GM23338 (cell line): ENCODE data around the gene CETP. TPM values are rescaled to one million over a fixed set of nuclear protein-coding genes. Genes with fewer than 3 reads are reported as not detected.

Source experiments
- ATAC-seq: fragments of 200-7000 bp; cut with Tn5 transposase; 3 replicates; pipeline ENCODE4 v1.9.1; 2020
- DNase-seq: peaks from one replicate; pipeline ENCODE4 v3.0.0-alpha.2; 2015; ENCODE audit warnings: low spot score
- H2AFZ ChIP-seq: fragments of 200-600 bp; sonication (generic); 2 replicates; pipeline ENCODE4 v1.8.0; 2016; ENCODE audit warnings: antibody characterized with exemption, mild to moderate bottlenecking, moderate library complexity
- H3F3A ChIP-seq: fragments of 200-600 bp; sonication (generic); replicated peaks from 2 replicates; pipeline ENCODE4 v1.8.0; 2017; ENCODE audit warnings: antibody characterized with exemption, mixed run types, low read depth
- H3K27ac ChIP-seq: fragments of 200-600 bp; sonication (generic); 2 replicates; pipeline ENCODE4 v1.6.1; 2016; ENCODE audit warnings: low read depth
- H3K27me3 ChIP-seq: fragments of 200-600 bp; sonication (generic); 2 replicates; pipeline ENCODE4 v1.8.0; 2016; ENCODE audit warnings: mild to moderate bottlenecking, mixed run types, moderate library complexity; ENCODE audit not compliant: insufficient read depth
- H3K36me3 ChIP-seq: fragments of 200-600 bp; sonication (generic); 2 replicates; pipeline ENCODE4 v1.8.0; 2016; ENCODE audit warnings: mild to moderate bottlenecking; ENCODE audit not compliant: insufficient read depth
- H3K4me1 ChIP-seq: fragments of 200-600 bp; sonication (generic); 2 replicates; pipeline ENCODE4 v1.8.0; 2016; ENCODE audit warnings: mild to moderate bottlenecking, moderate library complexity; ENCODE audit not compliant: insufficient read depth
- H3K4me2 ChIP-seq: fragments of 200-600 bp; sonication (generic); 2 replicates; pipeline ENCODE4 v1.7.1; 2017; ENCODE audit warnings: mixed run types
- H3K4me3 ChIP-seq: fragments of 200-600 bp; sonication (generic); 2 replicates; pipeline ENCODE4 v1.6.1; 2016; ENCODE audit warnings: mixed run types
- H3K79me2 ChIP-seq: fragments of 200-600 bp; sonication (generic); replicated peaks from 2 replicates; pipeline ENCODE4 v1.8.0; 2017; ENCODE audit warnings: mild to moderate bottlenecking; ENCODE audit not compliant: insufficient read depth
- H3K9me2 ChIP-seq: fragments of 200-600 bp; sonication (generic); 2 replicates; pipeline ENCODE4 v1.8.0; 2017; ENCODE audit not compliant: insufficient read depth
- H4K20me1 ChIP-seq: fragments of 200-600 bp; sonication (generic); replicated peaks from 2 replicates; pipeline ENCODE4 v1.8.0; 2017; ENCODE audit warnings: mild to moderate bottlenecking; ENCODE audit not compliant: insufficient read depth
- H3K27ac Mint-ChIP-seq: 2 replicates; pipeline ENCODE4 v1.8.0; 2020; ENCODE audit warnings: inconsistent platforms, mild to moderate bottlenecking, moderate library complexity, mixed read lengths
- H3K27me3 Mint-ChIP-seq: 3 replicates; pipeline ENCODE4 v1.8.0; 2022; ENCODE audit warnings: low read depth, mild to moderate bottlenecking, moderate library complexity, mixed read lengths, inconsistent platforms; ENCODE audit not compliant: insufficient read depth, poor library complexity
- H3K36me3 Mint-ChIP-seq: 3 replicates; pipeline ENCODE4 v1.8.0; 2021; ENCODE audit warnings: low read depth, mild to moderate bottlenecking, inconsistent platforms, moderate library complexity, mixed read lengths
- H3K4me1 Mint-ChIP-seq: 3 replicates; pipeline ENCODE4 v1.8.0; 2020; ENCODE audit warnings: mild to moderate bottlenecking, inconsistent platforms, mixed read lengths
- H3K4me3 Mint-ChIP-seq: 3 replicates; pipeline ENCODE4 v1.8.0; 2021; ENCODE audit warnings: moderate library complexity, mild to moderate bottlenecking, inconsistent platforms, mixed read lengths
- H3K9me3 Mint-ChIP-seq: 3 replicates; pipeline ENCODE4 v1.8.0; 2020; ENCODE audit warnings: moderate library complexity, mild to moderate bottlenecking, inconsistent platforms, mixed read lengths
- CREB1 ChIP-seq: fragments of 250-450 bp; sonication (Bioruptor Pico); IDR thresholded peaks from 2 replicates; pipeline ENCODE4 v1.5.0; 2020; ENCODE audit warnings: low read depth, mild to moderate bottlenecking, moderate library complexity
- EZH2 ChIP-seq: fragments of 200-600 bp; sonication (generic); IDR thresholded peaks from one replicate; pipeline ENCODE4 v1.8.0; 2017; ENCODE audit warnings: antibody characterized with exemption, mild to moderate bottlenecking, low read depth; ENCODE audit not compliant: unreplicated experiment
- EZH2phosphoT487 ChIP-seq: fragments of 200-600 bp; sonication (generic); IDR thresholded peaks from one replicate; pipeline ENCODE4 v1.8.1; 2018; ENCODE audit warnings: antibody characterized with exemption; ENCODE audit not compliant: unreplicated experiment
- JUNB ChIP-seq: IDR thresholded peaks from one replicate; pipeline ENCODE4 v1.6.1; 2016; ENCODE audit warnings: antibody characterized with exemption; ENCODE audit not compliant: unreplicated experiment
- NANOG ChIP-seq: IDR thresholded peaks from 2 replicates; pipeline ENCODE4 v1.6.1; 2016; ENCODE audit warnings: antibody characterized with exemption, borderline replicate concordance
- POLR2AphosphoS5 ChIP-seq: IDR thresholded peaks from 2 replicates; pipeline ENCODE4 v1.6.1; 2016; ENCODE audit warnings: antibody characterized with exemption, low read depth
- STAT1 ChIP-seq: IDR thresholded peaks from one replicate; pipeline ENCODE4 v1.6.1; 2016; ENCODE audit warnings: antibody characterized with exemption; ENCODE audit not compliant: unreplicated experiment
- ZNF114 ChIP-seq: fragments of 250-450 bp; sonication (Bioruptor Pico); IDR thresholded peaks from 2 replicates; pipeline ENCODE4 v1.5.0; 2020; ENCODE audit warnings: mild to moderate bottlenecking, moderate library complexity
- ZNF331 ChIP-seq: fragments of 250-450 bp; sonication (Bioruptor Pico); IDR thresholded peaks from 2 replicates; pipeline ENCODE4 v1.5.0; 2020; ENCODE audit warnings: low read depth, mild to moderate bottlenecking, moderate library complexity
- ZNF462 ChIP-seq: fragments of 250-450 bp; sonication (Bioruptor Pico); IDR thresholded peaks from 2 replicates; pipeline ENCODE4 v1.5.0; 2020; ENCODE audit warnings: mild to moderate bottlenecking, moderate library complexity
- polyA plus RNA-seq: library from polyadenylated mRNA; unstranded; fragments of >200 nt; fragmentation: Nextera tagmentation; extraction: Ambion mirVana; gene quantifications from 2 replicates; pipeline ENCODE4 v1.2.1, GENCODE V29; 2016
- total RNA-seq: library from RNA; depleted of rRNA; stranded (reverse); fragments of >200 nt; shearing (Covaris generic); gene quantifications from 2 replicates; pipeline ENCODE4 v1.2.3, GENCODE V29; 2014
- TF ChIP-seq, protein P1 (sequence below): IDR thresholded peaks from one replicate; pipeline ENCODE4 v1.6.1; 2018; ENCODE audit warnings: antibody characterized with exemption; ENCODE audit not compliant: unreplicated experiment
- TF ChIP-seq, protein P2 (sequence below): IDR thresholded peaks from 2 replicates; pipeline ENCODE4 v1.6.1; 2016; ENCODE audit warnings: antibody characterized with exemption
- TF ChIP-seq, protein P3 (sequence below), 2 experiments: fragments of 200-600 bp in 1 of 2; sonication (generic) in 1 of 2; conservative IDR thresholded peaks; 2 replicates each; pipeline versions ENCODE4 v1.5.1 to v1.6.1; 2016 to 2017; ENCODE audit warnings: antibody characterized with exemption in 2 of 2, low read depth in 2 of 2, mild to moderate bottlenecking in 2 of 2, moderate library complexity in 1 of 2

The CETP gene
- total and polyA plus RNA-seq, 2 experiments from 2014 or later: not detected

GRCh38 chr16:56948234-56948633 lies 13.5 kb upstream of the CETP start:
- peaks cover 13% of the 10 kb centered on the region for H3K4me1 Mint-ChIP-seq

More at GRCh38 chr16:56948234-56948633, 13.5 kb upstream of the CETP start:
- H3K4me3 ChIP-seq: no peak overlapping the region
- no peaks in the 10 kb centered on the region for H3K9me3 Mint-ChIP-seq
- peaks cover 14% of the 10 kb centered on the region for H3K27me3 Mint-ChIP-seq
- DNase-seq (no peak), ATAC-seq (no peak)
- H3K36me3 Mint-ChIP-seq: peaks cover 19% of the 10 kb centered on the region; the same call in 2 of the 3 replicates
- no peaks in the 10 kb centered on the region for H3K79me2 ChIP-seq
- H2AFZ ChIP-seq: no peak overlapping the region
- H3K36me3 ChIP-seq: peaks cover 11% of the 10 kb centered on the region
- no peak overlapping the region for H3K4me2 ChIP-seq
- no peak overlapping the region for H3K4me3 Mint-ChIP-seq
- no peaks in the 10 kb centered on the region for H3K4me1 ChIP-seq
- no peak overlapping the region for H3K27ac Mint-ChIP-seq
- TF ChIP-seq, protein P1, sequence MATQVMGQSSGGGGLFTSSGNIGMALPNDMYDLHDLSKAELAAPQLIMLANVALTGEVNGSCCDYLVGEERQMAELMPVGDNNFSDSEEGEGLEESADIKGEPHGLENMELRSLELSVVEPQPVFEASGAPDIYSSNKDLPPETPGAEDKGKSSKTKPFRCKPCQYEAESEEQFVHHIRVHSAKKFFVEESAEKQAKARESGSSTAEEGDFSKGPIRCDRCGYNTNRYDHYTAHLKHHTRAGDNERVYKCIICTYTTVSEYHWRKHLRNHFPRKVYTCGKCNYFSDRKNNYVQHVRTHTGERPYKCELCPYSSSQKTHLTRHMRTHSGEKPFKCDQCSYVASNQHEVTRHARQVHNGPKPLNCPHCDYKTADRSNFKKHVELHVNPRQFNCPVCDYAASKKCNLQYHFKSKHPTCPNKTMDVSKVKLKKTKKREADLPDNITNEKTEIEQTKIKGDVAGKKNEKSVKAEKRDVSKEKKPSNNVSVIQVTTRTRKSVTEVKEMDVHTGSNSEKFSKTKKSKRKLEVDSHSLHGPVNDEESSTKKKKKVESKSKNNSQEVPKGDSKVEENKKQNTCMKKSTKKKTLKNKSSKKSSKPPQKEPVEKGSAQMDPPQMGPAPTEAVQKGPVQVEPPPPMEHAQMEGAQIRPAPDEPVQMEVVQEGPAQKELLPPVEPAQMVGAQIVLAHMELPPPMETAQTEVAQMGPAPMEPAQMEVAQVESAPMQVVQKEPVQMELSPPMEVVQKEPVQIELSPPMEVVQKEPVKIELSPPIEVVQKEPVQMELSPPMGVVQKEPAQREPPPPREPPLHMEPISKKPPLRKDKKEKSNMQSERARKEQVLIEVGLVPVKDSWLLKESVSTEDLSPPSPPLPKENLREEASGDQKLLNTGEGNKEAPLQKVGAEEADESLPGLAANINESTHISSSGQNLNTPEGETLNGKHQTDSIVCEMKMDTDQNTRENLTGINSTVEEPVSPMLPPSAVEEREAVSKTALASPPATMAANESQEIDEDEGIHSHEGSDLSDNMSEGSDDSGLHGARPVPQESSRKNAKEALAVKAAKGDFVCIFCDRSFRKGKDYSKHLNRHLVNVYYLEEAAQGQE: no peak
- no peak for TF ChIP-seq STAT1
- TF ChIP-seq CREB1 (CRISPR knock-in tag): no peak
- no peak for TF ChIP-seq POLR2AphosphoS5
- TF ChIP-seq ZNF331: no peak
- TF ChIP-seq NANOG: no peak
- TF ChIP-seq ZNF462 (CRISPR knock-in tag): no peak
- TF ChIP-seq ZNF114 (CRISPR knock-in tag): no peak
- TF ChIP-seq, protein P2, sequence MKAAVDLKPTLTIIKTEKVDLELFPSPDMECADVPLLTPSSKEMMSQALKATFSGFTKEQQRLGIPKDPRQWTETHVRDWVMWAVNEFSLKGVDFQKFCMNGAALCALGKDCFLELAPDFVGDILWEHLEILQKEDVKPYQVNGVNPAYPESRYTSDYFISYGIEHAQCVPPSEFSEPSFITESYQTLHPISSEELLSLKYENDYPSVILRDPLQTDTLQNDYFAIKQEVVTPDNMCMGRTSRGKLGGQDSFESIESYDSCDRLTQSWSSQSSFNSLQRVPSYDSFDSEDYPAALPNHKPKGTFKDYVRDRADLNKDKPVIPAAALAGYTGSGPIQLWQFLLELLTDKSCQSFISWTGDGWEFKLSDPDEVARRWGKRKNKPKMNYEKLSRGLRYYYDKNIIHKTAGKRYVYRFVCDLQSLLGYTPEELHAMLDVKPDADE: no peak
- TF ChIP-seq EZH2phosphoT487: no peak
- no peak for TF ChIP-seq EZH2
- no peak for TF ChIP-seq JUNB
- TF ChIP-seq, protein P3, sequence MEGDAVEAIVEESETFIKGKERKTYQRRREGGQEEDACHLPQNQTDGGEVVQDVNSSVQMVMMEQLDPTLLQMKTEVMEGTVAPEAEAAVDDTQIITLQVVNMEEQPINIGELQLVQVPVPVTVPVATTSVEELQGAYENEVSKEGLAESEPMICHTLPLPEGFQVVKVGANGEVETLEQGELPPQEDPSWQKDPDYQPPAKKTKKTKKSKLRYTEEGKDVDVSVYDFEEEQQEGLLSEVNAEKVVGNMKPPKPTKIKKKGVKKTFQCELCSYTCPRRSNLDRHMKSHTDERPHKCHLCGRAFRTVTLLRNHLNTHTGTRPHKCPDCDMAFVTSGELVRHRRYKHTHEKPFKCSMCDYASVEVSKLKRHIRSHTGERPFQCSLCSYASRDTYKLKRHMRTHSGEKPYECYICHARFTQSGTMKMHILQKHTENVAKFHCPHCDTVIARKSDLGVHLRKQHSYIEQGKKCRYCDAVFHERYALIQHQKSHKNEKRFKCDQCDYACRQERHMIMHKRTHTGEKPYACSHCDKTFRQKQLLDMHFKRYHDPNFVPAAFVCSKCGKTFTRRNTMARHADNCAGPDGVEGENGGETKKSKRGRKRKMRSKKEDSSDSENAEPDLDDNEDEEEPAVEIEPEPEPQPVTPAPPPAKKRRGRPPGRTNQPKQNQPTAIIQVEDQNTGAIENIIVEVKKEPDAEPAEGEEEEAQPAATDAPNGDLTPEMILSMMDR (conservative IDR thresholded peaks at IDR 0.05; ENCODE audit: low read depth in 2 of 2): no peak
- H3K27me3 ChIP-seq: no peaks in the 10 kb centered on the region
- no peaks in the 10 kb centered on the region for H3F3A ChIP-seq
- 0 out of 2 replicates have a peak overlapping the region, but pooled peaks have one; percentile 6 for H3K27ac ChIP-seq
- H3K9me2 ChIP-seq: no peaks in the 10 kb centered on the region
- 0 out of 2 replicates have a peak, but pooled peaks cover 1% of the 10 kb centered on the region for H4K20me1 ChIP-seq
